ENCODE results near the gene FARP1.

Gene FARP1

GRCh38 chr13:98291658-98292057 is 148.8 kb downstream of the FARP1 start:
- no peak for DNase-seq

DNA sequence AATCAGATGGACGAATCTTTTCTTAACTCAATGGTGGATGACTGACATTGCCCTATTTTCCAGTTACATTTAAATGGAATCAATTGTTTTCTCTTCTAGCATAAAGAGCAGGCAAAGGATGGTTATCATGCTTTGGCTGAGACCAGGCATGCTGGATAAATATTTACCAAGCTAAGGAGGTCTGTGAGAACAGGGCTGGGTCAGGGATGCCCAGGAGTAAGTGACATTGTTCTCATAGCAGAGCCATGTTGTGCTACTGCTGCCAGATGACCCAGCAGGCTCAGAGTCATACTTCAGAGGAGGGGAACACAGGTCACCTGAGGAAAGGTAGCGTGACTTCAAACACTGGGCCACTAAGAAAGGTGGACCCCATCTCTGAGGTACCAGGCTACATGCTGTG is 150.2 kb downstream of the FARP1 start:
- DNase-seq = no peak

GRCh38 chr13:98293570-98294142 is 150.8 kb downstream of the FARP1 start:
- DNase-seq = no peak

DNA sequence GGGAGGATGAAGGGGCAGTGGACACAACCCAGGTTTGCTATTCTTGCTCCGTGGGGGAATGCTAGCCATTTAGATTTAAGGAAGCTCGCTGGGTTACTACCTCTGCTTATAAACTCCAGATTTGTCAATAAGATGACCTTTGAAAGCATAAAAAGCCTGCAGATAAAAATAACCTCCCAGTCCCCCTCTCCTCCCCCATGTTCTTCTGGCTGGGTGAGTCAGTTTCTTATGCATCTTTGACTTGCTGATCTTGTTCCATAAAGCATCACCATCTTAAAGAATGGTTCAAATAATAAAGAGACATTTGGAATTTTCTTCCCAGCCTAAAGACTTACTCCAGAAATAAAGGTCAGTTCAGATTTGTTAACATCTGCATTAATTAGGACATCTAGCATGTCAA is 152.5 kb downstream of the FARP1 start:
- DNase-seq = no peak

DNA sequence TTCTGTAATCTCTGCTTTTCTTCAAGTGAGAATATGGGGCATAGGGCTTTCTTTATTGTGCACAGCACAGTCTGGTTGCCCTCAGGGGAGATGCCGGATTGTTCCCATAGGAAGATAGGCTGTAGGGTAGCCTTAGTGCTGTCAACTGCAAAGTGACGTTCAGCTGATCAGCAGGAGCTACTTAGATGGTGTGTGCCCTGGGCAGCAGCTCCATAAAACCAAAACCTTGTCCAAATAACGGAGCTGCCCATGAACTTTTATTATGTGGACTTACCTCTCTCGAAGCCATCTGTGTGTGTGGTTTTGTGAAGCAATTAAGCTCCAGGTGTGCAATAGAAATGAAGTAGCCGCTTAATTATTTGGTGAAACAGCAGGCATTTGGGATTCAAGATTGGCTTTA is 154.2 kb downstream of the FARP1 start:
- no peak for DNase-seq

DNA sequence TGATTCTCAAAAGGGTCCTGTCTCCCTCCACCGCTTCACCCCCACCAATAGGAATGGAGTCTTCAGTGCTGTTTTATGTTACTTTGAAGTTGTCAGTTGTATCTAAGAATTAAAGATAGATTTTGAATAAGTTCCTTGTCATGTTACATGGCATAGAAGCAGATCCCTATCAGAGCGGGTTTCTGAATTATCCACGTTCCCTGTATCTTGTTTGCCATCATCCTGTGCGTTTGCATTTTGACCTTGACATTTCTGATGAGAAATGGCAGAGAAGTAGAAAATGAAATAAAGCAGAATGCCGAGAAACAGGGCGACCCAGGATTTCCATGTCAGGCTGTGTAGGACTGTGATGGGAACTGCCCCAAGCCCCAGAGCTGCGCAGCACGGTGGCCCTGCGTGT is 154.9 kb downstream of the FARP1 start:
- DNase-seq = no peak

DNA sequence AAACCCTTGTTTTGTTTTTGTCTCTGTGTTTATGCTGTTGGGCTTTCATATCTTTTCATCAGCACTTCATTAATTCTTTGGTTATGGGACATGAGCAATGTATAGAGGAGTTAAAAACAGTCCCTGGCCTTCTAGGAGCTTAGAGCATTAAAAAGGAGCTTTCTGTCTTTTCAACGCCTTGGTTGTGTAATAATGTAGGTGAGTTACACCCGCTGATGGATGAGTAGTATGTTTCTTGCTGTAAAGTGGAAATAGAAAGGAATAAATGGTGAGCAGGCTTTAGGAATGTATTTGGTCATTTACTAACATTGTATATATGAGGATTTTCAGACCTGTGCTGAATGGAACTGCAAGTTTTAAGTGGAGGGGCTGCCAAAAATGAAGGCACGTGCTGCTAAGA is 155.7 kb downstream of the FARP1 start:
- no peak for DNase-seq

- no peak for DNase-seq
These were observed 156.5 kb downstream of the FARP1 start for GRCh38 chr13:98299235-98299965.

DNA sequence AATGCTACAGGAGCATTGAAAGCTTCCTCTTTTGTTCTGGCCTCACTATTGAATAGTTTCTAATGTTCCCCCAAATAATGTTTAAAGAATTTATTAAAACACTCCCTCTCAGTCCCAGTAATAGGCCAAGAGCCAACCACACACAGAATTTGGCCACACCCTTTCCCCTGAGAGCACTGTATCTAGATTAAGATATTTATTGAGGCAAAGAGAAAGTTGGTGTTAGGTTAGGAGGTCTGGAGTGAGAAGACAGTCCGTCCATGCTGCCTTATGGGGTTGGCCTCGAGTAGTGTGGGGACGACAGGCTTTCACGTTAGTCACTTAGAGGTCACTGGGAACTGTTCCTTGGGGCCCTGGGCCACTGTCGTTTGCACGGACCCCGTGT is 157.1 kb downstream of the FARP1 start:
- no peak for DNase-seq

GRCh38 chr13:98300956-98301641 is 158.2 kb downstream of the FARP1 start:
- no peak for DNase-seq

- no peak for DNase-seq
These were observed 158.8 kb downstream of the FARP1 start for GRCh38 chr13:98301721-98302120.

DNA sequence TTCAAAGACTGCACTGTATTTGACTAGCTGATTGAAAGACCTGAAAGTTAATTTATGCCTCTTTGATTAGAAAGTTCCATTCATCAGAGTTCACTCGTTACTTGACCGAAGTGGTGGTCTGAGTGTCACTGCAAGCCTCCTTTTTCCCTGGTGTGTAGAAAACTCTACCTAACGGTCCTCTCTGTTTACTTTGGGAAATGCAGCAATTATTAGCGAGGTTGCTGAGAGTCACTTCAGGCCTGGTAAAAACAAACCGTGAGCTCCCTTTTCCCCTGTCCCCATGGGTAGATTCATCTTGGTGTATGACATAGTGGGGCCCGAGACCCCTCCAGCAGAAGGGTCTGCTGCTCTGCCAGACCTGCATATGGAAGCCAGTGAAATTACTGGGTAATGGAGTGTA is 161.0 kb downstream of the FARP1 start:
- DNase-seq = no peak

DNA sequence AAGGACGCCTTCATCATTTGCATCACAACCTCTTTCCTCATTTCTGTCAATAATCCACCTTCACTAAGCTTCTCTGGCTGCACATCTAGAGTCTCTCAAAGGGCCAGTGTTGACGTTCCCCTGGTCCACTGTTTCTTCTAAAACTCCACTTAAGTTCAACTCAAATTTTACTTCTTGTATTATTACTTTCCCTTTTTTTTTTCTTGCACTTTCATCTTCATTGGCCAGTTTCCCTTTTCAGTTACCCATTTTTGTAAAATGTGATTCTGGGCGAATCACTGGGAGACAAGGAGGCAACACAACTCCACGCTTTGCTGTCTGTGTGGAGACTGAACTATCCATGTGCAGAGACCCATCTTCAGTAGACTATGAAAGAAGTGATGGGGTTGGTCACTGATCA is 162.8 kb downstream of the FARP1 start:
- no peak for DNase-seq

- DNase-seq = no peak
These were observed 164.7 kb downstream of the FARP1 start for GRCh38 chr13:98307463-98308085.

GRCh38 chr13:98308086-98308911 is 165.4 kb downstream of the FARP1 start:
- DNase-seq = no peak

- DNase-seq = no peak
These were observed 166.9 kb downstream of the FARP1 start for GRCh38 chr13:98309569-98310335.

DNA sequence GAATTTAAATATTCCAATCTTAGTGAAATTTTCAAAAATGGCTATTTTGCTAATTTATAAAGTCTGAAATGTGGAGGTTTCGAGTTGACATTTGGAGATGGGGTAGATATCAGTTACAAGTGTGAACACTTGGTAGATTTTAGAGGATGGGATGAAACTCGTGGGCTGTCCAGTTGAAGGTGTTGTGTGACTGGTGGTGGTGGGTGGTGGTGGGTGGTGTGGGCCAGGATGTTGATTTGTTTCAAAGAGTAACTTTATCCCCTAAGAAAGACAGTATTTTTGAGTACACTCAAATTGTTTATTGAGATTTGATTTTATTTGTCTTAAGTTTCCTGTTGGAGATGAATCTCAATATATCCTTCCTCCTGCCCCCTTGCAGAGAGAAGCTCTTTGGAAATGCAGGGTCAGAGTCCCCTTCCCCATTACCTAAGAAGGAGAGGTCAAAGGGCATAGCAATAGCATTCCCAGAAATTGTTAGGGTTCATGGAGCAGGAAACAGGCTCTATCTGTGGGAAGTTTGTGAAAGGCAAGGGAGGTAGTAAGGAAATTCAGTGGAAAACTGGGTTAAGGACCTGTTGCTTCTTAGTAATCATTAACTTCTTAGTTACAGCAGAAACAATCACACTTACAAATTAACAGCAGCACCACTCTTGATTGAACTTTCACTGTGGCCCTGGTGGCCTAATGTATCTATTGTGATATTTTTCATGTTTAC is 167.7 kb downstream of the FARP1 start:
- no peak for DNase-seq

DNA sequence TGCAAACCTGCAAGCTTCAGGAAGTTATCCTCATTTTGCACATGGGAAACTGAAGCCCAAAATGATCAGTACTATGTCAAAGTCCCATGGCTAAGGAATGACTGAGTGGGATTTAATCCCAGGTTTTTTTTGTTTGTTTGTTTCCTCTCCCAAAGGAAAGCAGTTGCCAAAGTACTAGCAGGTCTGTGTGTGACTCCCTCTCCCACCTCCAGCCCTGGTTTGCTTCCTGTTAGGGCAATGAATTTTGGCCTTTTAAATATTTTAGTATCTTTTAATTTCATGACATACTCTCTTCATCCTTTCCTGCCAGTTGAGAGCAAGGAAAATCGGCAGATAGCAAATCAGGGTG is 168.3 kb downstream of the FARP1 start:
- DNase-seq = no peak

GRCh38 chr13:98312606-98313005 is 169.7 kb downstream of the FARP1 start:
- no peak for DNase-seq

GRCh38 chr13:98313023-98313921 is 170.4 kb downstream of the FARP1 start:
- DNase-seq = no peak

DNA sequence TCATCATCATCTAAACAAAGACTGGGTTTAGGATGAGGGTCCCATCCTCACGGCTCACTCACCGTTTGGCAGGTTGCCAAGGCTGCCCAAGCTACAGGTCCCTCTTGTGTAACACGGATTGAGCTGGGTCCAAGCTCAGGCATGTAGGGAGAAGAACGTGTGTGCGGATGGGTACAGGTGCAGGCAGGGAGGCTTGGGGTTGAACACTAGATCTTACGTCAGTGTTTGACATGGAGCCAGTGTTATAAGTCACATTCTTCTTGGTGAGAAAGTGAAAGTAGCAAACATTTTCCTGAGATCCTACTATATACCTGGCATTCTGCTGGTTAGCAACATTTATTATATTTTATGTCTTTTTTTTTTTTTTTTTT is 171.0 kb downstream of the FARP1 start:
- no peak for DNase-seq
